OCI-LY3 (cell line): ENCODE measurements around the gene ASF1B.
A peak's percentile ranks its signal among the peaks of the same experiment; 100 is the strongest.

Experiments
- H2AFZ ChIP-seq: fragments of 200-600, 300-600 bp; shearing (Covaris generic); 2 replicates; pipeline ENCODE4 v1.6.0; 2014; ENCODE audit warnings: antibody characterized with exemption, low read depth, low read length
- H3K27ac ChIP-seq: fragments of 200-600, 300-600 bp; sonication (generic); 2 replicates; pipeline ENCODE4 v1.5.1; 2014; ENCODE audit warnings: mild to moderate bottlenecking, low read length, moderate library complexity, mixed read lengths
- H3K27me3 ChIP-seq: fragments of 200-600, 300-600 bp; sonication (generic); 2 replicates; pipeline ENCODE4 v1.6.1; 2014; ENCODE audit warnings: low read depth, low read length, mixed read lengths
- H3K36me3 ChIP-seq: fragments of 200-600, 300-600 bp; sonication (generic); replicated peaks from 2 replicates; pipeline ENCODE3; 2014; ENCODE audit warnings: low read depth, low read length, mixed read lengths
- H3K4me1 ChIP-seq: fragments of 300-600, 200-600 bp; sonication (generic); 2 replicates; pipeline ENCODE4 v1.6.1; 2014; ENCODE audit warnings: low read length, mixed read lengths
- H3K4me2 ChIP-seq: fragments of 200-600, 300-600 bp; sonication (generic); 2 replicates; pipeline ENCODE4 v1.6.1; 2014; ENCODE audit warnings: low read length, mixed read lengths
- H3K4me3 ChIP-seq: fragments of 300-600, 200-600 bp; sonication (generic); 2 replicates; pipeline ENCODE4 v1.5.1; 2014; ENCODE audit warnings: antibody characterized with exemption, mild to moderate bottlenecking, low read length, moderate library complexity
- H3K79me2 ChIP-seq: fragments of 300-600, 200-600 bp; shearing (Covaris generic); 2 replicates; pipeline ENCODE4 v1.6.1; 2014; ENCODE audit warnings: mild to moderate bottlenecking, low read length, mixed read lengths
- H3K9ac ChIP-seq: fragments of 300-600, 200-600 bp; shearing (Covaris generic); 2 replicates; pipeline ENCODE4 v1.6.0; 2014; ENCODE audit warnings: mild to moderate bottlenecking, low read length, moderate library complexity
- H3K9me3 ChIP-seq: fragments of 200-600, 300-600 bp; shearing (Covaris generic); 2 replicates; pipeline ENCODE4 v1.6.1; 2014; ENCODE audit warnings: low read length, mixed read lengths; ENCODE audit not compliant: insufficient read depth
- H4K20me1 ChIP-seq: fragments of 200-600, 300-600 bp; sonication (generic); 2 replicates; pipeline ENCODE4 v1.6.1; 2016; ENCODE audit warnings: low read length, mixed read lengths; ENCODE audit not compliant: insufficient read depth
- EZH2phosphoT487 ChIP-seq: fragments of 200-600 bp; shearing (Covaris generic); IDR thresholded peaks from 2 replicates; pipeline ENCODE4 v1.6.1; 2018; ENCODE audit warnings: antibody characterized with exemption, mixed run types, low read depth
- TF ChIP-seq, protein P1 (sequence below): fragments of 200-600, 300-600 bp; sonication (generic); IDR thresholded peaks from 2 replicates; pipeline ENCODE4 v1.5.1; 2014; ENCODE audit warnings: antibody characterized with exemption, low read length, low read depth

The ASF1B gene

DNA sequence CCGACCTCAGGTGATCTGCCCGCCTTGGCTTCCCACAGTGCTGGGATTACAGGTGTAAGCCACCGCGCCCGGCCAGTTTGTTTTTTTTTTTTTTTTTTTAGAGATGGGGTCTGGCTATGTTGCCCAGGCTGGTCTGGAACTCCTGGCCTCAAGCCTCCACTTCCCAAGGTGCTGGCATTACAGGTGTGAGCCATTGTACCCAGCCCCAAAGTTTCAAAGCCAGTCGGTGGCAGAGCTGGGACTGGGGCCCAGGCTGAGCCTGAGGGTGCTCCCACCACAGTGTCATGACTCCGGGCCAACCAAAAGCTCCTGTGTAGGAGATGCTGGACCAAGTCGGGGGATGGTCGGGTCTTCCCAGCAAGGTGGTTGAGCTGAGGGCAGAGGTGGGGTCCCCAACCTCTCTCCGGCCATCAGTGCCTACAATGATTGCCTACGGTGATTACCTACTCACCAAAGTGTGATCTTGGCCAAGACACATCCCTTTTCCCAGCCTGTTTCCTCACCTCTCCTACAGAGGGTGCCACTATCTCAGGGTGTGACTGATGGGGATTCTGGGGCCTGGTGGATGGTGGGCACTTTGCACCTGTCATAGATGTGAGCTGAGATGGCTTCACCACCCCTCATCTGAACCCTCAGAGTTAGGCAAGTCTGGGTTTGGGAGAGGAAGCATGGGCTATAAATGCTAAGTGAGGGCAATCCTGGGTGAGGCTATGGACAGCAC, 40.0 kb downstream of the ASF1B start:
- no peak overlapping the region for H3K9ac ChIP-seq
- no peak overlapping the region for H3K27ac ChIP-seq
- no peak overlapping the region for H3K4me3 ChIP-seq
- H4K20me1 ChIP-seq, result no peaks in the 10 kb centered on the region
- no peaks in the 10 kb centered on the region for H3K27me3 ChIP-seq
- H2AFZ ChIP-seq, result no peak overlapping the region
- peaks cover 7% of the 10 kb centered on the region; the same call in 1 of the 2 replicates for H3K9me3 ChIP-seq
- no peaks in the 10 kb centered on the region for H3K79me2 ChIP-seq
- H3K36me3 ChIP-seq, result peaks cover 12% of the 10 kb centered on the region
- TF ChIP-seq, protein P1, sequence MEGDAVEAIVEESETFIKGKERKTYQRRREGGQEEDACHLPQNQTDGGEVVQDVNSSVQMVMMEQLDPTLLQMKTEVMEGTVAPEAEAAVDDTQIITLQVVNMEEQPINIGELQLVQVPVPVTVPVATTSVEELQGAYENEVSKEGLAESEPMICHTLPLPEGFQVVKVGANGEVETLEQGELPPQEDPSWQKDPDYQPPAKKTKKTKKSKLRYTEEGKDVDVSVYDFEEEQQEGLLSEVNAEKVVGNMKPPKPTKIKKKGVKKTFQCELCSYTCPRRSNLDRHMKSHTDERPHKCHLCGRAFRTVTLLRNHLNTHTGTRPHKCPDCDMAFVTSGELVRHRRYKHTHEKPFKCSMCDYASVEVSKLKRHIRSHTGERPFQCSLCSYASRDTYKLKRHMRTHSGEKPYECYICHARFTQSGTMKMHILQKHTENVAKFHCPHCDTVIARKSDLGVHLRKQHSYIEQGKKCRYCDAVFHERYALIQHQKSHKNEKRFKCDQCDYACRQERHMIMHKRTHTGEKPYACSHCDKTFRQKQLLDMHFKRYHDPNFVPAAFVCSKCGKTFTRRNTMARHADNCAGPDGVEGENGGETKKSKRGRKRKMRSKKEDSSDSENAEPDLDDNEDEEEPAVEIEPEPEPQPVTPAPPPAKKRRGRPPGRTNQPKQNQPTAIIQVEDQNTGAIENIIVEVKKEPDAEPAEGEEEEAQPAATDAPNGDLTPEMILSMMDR, result no peak
- no peak for TF ChIP-seq EZH2phosphoT487
- no peak overlapping the region for H3K4me2 ChIP-seq
- H3K4me1 ChIP-seq, result peaks cover 6% of the 10 kb centered on the region

GRCh38 chr19:14094854-14095253, 41.5 kb downstream of the ASF1B start:
- Histone ChIP-seq H3K27me3 (no peaks in the 10 kb centered on the region), H2AFZ (no peak overlapping the region), H3K9ac (no peak overlapping the region), H4K20me1 (no peaks in the 10 kb centered on the region), H3K4me3 (no peak overlapping the region), H3K79me2 (no peaks in the 10 kb centered on the region), H3K4me2 (no peak overlapping the region), H3K4me1 (peaks cover 6% of the 10 kb centered on the region), H3K27ac (no peak overlapping the region), H3K36me3 (peaks cover 7% of the 10 kb centered on the region), H3K9me3 (peaks cover 7% of the 10 kb centered on the region; the same call in 1 of the 2 replicates)
- no peak for TF ChIP-seq EZH2phosphoT487
- TF ChIP-seq, protein P1, result no peak

DNA sequence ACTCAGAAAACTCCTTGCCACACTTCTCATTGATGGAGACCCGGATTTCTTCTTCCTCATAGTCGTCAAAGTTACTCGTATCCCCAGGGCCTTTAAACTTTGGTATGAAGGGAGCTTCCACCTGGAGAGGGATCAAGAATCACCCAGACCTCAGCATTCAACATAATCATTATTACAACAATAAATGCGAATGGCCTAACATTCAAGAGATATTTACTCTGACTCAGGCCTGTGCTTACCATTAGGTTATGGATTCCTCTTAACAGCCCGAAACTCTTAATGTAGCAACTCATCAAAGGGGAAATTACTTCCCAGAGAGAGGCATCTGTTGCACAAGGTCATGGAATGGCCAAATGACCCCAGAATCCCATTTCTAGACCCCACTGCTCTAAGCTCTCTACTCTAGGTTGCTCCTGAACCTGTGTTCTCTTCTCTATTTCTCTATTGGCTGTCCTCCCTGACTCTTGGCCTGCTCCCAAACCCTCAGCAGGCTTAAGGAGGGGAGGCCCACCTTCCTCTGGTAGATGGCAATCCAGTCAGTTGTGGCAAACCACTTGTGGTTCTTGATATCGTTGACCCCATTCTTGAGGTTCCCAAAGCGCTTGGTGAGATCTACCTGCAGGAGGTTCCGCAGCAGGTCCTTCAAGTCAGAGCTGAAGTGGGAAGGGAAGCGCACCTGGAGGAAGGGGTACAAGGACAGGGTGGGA, 43.1 kb downstream of the ASF1B start:
- no peak for TF ChIP-seq EZH2phosphoT487
- TF ChIP-seq, protein P1, result no peak
- H3K4me3 ChIP-seq, result no peak overlapping the region
- H3K79me2 ChIP-seq, result no peaks in the 10 kb centered on the region
- H4K20me1 ChIP-seq, result no peaks in the 10 kb centered on the region
- no peak overlapping the region for H3K4me2 ChIP-seq
- no peak overlapping the region for H3K27ac ChIP-seq
- peaks cover 7% of the 10 kb centered on the region; the same call in 1 of the 2 replicates for H3K9me3 ChIP-seq
- H3K9ac ChIP-seq, result no peak overlapping the region
- H3K4me1 ChIP-seq, result peaks cover 12% of the 10 kb centered on the region
- H3K36me3 ChIP-seq, result peaks cover 14% of the 10 kb centered on the region
- H3K27me3 ChIP-seq, result no peaks in the 10 kb centered on the region
- no peak overlapping the region for H2AFZ ChIP-seq

- no peaks in the 10 kb centered on the region for H3K79me2 ChIP-seq
- TF ChIP-seq, protein P1, result no peak
- no peak for TF ChIP-seq EZH2phosphoT487
- H3K9ac ChIP-seq, result peak overlapping the region; percentile 89
- no peak overlapping the region for H2AFZ ChIP-seq
- H3K9me3 ChIP-seq, result peaks cover 7% of the 10 kb centered on the region; the same call in 1 of the 2 replicates
- H3K4me3 ChIP-seq, result peak overlapping the region; percentile 86
- H3K36me3 ChIP-seq, result peaks cover 20% of the 10 kb centered on the region
- no peaks in the 10 kb centered on the region for H3K27me3 ChIP-seq
- peaks cover 12% of the 10 kb centered on the region for H3K4me1 ChIP-seq
- H4K20me1 ChIP-seq, result no peaks in the 10 kb centered on the region
- peak overlapping the region; percentile 92 for H3K4me2 ChIP-seq
- H3K27ac ChIP-seq, result peak overlapping the region; percentile 76
These were observed 44.5 kb downstream of the ASF1B start for GRCh38 chr19:14091813-14092462.
